Astrocyte of the cerebellum (primary cell): Measurements from ENCODE around the gene USP6.

Experiments
- DNase-seq: peaks from one replicate; pipeline ENCODE4 v3.0.0-alpha.2; 2011; ENCODE audit warnings: low read depth
- H3K4me3 ChIP-seq: 2 replicates; pipeline ENCODE4 v1.5.1; 2011; ENCODE audit warnings: mild to moderate bottlenecking, low read depth, low read length, moderate library complexity
- in situ Hi-C: cut with HindIII; loops from 2 replicates; pipeline ENCODE4 v1.10.0; 2017; ENCODE audit warnings: low sequenced_read_pairs
- TF ChIP-seq, protein P1 (sequence below): IDR thresholded peaks from 2 replicates; pipeline ENCODE4 v1.5.1; 2012; ENCODE audit warnings: low read length, low read depth, moderate library complexity, mild to moderate bottlenecking; ENCODE audit errors: missing control alignments

Gene USP6

DNA sequence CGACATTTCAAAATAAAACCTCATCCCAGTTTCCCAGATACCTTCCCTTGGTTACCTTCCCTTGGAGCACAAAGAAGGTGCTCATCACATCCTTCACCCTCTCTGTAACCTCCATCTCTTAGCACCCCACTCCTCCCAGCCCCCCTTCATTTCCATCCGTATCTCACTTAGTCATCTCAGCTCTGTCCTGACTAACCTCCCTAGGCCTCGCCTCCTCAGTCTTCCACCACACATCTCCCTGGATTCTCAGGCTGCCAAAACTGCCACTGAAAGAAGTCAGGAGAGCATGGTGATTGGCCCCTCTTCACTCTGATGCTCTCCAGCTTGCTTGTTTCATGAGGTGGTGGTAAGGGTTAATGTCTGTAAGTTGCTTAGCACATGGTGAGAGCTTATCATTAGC, 35.2 kb upstream of the USP6 start:
- no peak overlapping the region for H3K4me3 ChIP-seq
- in situ Hi-C loops: no loop called here
- no peak for DNase-seq
- TF ChIP-seq, protein P1, sequence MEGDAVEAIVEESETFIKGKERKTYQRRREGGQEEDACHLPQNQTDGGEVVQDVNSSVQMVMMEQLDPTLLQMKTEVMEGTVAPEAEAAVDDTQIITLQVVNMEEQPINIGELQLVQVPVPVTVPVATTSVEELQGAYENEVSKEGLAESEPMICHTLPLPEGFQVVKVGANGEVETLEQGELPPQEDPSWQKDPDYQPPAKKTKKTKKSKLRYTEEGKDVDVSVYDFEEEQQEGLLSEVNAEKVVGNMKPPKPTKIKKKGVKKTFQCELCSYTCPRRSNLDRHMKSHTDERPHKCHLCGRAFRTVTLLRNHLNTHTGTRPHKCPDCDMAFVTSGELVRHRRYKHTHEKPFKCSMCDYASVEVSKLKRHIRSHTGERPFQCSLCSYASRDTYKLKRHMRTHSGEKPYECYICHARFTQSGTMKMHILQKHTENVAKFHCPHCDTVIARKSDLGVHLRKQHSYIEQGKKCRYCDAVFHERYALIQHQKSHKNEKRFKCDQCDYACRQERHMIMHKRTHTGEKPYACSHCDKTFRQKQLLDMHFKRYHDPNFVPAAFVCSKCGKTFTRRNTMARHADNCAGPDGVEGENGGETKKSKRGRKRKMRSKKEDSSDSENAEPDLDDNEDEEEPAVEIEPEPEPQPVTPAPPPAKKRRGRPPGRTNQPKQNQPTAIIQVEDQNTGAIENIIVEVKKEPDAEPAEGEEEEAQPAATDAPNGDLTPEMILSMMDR: no peak

DNA sequence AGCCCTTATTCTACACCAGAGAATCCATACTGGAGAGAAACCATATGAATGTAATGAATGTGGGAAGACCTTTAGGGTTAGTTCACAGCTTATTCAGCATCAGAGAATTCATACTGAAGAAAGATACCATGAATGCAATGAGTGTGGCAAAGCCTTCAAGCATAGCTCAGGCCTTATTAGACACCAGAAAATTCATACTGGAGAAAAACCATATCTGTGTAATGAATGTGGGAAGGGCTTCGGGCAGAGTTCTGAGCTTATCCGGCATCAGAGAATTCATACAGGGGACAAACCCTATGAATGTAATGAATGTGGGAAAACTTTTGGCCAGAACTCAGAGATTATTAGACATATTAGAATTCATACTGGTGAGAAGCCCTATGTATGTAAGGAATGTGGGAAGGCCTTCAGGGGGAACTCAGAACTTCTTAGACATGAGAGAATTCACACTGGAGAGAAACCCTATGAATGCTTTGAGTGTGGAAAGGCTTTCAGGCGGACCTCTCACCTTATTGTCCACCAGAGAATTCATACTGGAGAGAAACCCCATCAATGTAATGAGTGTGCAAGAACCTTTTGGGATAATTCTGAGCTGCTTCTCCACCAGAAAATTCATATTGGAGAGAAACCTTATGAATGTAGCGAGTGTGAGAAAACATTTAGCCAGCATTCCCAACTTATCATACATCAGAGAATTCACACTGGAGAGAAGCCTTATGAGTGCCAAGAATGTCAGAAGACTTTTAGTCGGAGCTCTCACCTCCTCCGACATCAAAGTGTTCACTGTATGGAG, 23.4 kb upstream of the USP6 start:
- TF ChIP-seq, protein P1: no peak
- no peak for DNase-seq
- H3K4me3 ChIP-seq: no peak overlapping the region
- in situ Hi-C loops: no loop called here

DNA sequence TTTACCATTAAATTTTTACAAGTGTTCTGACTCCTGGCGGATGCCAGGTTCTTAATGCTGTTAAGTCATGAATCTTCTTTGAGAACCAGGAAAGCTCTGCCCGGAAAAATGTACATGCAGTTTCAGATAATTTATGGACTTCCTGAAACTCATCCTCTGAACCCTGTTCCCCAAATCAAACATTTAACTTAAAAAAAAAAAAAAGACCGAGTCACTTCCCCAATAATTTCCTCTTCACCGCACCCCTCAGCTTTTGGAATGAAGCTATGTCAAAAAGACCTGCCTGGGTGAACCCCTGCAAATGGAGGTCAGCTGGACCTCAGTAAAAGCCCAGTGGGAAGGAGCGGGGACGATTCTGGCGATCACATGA, 19.1 kb upstream of the USP6 start:
- in situ Hi-C loops: no loop called here

DNA sequence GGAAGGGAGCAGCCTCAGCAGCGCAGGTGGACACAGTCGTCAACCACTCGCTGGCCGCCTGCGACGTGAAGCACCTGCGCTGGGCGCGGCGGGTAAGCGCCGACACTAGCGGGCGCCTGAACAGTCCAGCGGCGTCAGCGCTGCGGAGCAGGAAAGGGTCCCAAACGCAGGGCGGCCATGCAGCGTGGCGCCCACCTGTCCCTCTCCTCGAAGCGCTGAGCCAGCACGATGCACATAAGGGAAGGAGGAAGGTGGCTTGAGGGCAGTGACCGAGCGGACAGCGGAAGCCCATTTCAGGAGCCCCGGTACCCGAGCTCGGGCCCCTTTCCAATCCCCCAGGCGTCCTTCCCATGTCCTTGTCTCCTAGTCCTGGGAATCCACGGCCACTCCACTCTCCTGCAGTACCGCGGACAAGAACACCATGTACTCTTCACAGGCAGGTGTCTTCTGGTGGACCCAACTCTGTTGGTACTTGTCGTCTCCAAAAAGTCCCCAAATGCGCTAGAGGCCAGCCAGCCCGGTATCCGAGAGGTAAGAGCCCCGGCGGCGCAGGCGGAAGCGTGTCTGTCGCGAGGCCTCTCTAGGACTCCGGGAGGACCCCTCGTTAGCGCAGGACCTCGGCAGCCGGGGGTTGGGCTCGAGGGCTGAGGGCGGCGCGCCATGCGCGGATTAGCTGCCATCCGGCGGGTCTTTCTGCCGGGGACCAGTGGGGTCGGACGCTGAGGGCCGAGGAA, 18.6 kb upstream of the USP6 start:
- H3K4me3 ChIP-seq: no peak overlapping the region
- in situ Hi-C loops: no loop called here
- no peak for DNase-seq
- TF ChIP-seq, protein P1: no peak

More for the DNA sequence above, 19.1 kb upstream of the USP6 start:
- TF ChIP-seq, protein P1: no peak
- DNase-seq: no peak
- H3K4me3 ChIP-seq: no peak overlapping the region

DNA sequence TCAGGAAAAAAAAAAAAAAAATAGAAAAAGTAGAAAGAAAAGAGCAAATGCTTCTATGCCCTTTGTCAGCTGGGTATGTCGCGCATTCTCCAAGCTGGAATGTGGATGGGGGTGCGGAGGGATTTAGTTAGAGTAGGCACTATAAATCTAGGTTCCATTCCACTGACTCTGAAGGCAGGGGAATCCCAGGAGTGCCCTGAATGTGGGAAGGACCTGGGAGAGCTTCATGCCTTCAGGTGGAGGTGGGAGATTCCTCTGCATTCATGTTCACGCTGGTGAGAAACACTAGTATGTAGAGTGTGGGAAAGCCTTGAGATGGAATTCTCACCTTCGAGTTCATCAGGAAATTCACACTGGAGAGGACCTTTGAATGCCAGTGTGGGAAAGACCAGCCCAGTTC, 16.6 kb upstream of the USP6 start:
- TF ChIP-seq, protein P1: no peak
- in situ Hi-C loops: no loop called here
- no peak overlapping the region for H3K4me3 ChIP-seq
- no peak for DNase-seq

DNA sequence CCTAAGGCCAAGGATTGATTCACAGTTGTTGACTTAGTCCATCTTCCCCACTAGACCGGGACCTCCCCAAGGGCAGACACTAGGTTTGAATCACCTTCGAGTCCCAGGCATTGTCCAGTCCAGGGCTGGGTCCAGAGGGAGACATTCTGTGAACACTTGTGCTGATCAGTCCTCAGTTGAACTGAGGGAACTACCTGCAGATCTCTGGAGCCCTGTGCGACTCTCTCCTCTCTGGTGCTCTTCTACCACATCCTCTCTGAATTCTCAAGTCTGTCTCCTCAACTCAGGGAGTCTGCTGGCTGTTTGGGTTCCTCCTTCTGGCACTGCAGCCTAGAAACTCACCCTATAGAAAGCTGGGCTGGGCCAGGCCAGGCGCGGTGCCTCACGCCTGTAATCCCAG, 15.0 kb upstream of the USP6 start:
- no peak for DNase-seq
- in situ Hi-C loops: no loop called here
- TF ChIP-seq, protein P1: no peak
- no peak overlapping the region for H3K4me3 ChIP-seq
